ENCODE data around the gene SMYD3. TPM values are rescaled to one million over a fixed set of nuclear protein-coding genes. Genes with fewer than 3 reads are reported as not detected.

SMYD3 gene
- total and polyA plus RNA-seq, 10 of the 15 experiments (the other 5 are each of a cell fraction or from before 2014, with no cell fraction given) = 18.3 to 54.0 (median 24.8) TPM

GRCh38 chr1:246515390-246516005 is 8.4 kb upstream of the SMYD3 start (continued):
- TF ChIP-seq MXI1 (IDR thresholded peaks at IDR 0.05; ENCODE audit: low read depth, low read length) = no peak
- TF ChIP-seq LARP7 (IDR thresholded peaks at IDR 0.05) = no peak
- TF ChIP-seq EED (IDR thresholded peaks at IDR 0.05; ENCODE audit: low read depth) = no peak
- TF ChIP-seq BRCA1 (IDR thresholded peaks at IDR 0.05; ENCODE audit: low read depth, low read length) = no peak
- no peak for TF ChIP-seq MTA3 (IDR thresholded peaks at IDR 0.05; ENCODE audit: borderline replicate concordance, low read length)
- TF ChIP-seq ZNF274 (IDR thresholded peaks at IDR 0.05; ENCODE audit: insufficient read depth, insufficient read length) = no peak
- no peak for TF ChIP-seq IRF4 (IDR thresholded peaks at IDR 0.05; ENCODE audit: low read depth, low read length)
- peak; percentile 99 for TF ChIP-seq CBX5 (IDR thresholded peaks at IDR 0.05; ENCODE audit: low read depth)
- TF ChIP-seq NR2F1 (conservative IDR thresholded peaks at IDR 0.05) = no peak
- TF ChIP-seq BHLHE40 (IDR thresholded peaks at IDR 0.05; ENCODE audit: borderline replicate concordance in 1 of 2, low read depth in 2 of 2, low read length in 1 of 2) = no peak
- TF ChIP-seq RB1 (IDR thresholded peaks at IDR 0.05; ENCODE audit: borderline replicate concordance) = no peak
- no peak for TF ChIP-seq SIX5 (IDR thresholded peaks at IDR 0.05; ENCODE audit: low read depth, low read length, severe bottlenecking)
- no peak for TF ChIP-seq KDM1A (IDR thresholded peaks at IDR 0.05; ENCODE audit: borderline replicate concordance)
- no peak for TF ChIP-seq MYC (IDR thresholded peaks at IDR 0.05; ENCODE audit: insufficient read depth, insufficient read length, insufficient replicate concordance, low read length, severe bottlenecking)
- TF ChIP-seq CHD2 (IDR thresholded peaks at IDR 0.05; ENCODE audit: borderline replicate concordance, low read depth, low read length) = no peak
